Colonic mucosa (tissue), 2 donors: ENCODE measurements around the gene RNASE13. TPM values are rescaled to one million over a fixed set of nuclear protein-coding genes. Genes with fewer than 3 reads are reported as not detected.

Experiments used
- microRNA-seq: library from miRNA; unstranded; fragments of <30 nt; microRNA quantifications from one replicate; pipeline ENCODE4, GENCODE V29; 2019
- total RNA-seq, 2 donors: library from RNA; stranded (reverse); fragmentation: NEBNext Ultra II Directional in 1 of 2; extraction: Animal tissue kit (Norgen Biotek cat#: 25700) in 1 of 2; gene quantifications; one replicate each; pipeline ENCODE4 v1.2.1, GENCODE V29; 2021
- donor health status: DM: no; HTN: no; CAD: no.
- donor health status: DM: no; HTN: no; CAD: no.

Gene RNASE13
- total RNA-seq, 2 donors from 2014 or later, result not detected

Small RNAs within 50 kb of the gene (microRNA-seq; reads per million reads assigned to microRNA genes)
- not detected for gene MIR6717

Other genes starting within 250 kb of the RNASE13 start
- 100 to 1,000 TPM; 189 to 244 TPM for gene RNASE1, start 232.0 kb downstream of the RNASE13 start, total RNA-seq
- gene RNASE3, start 143.4 kb downstream of the RNASE13 start, total RNA-seq, result not detected
- 1 to 10 TPM in 1 of 2 donors, not detected in 1; 1.1 TPM for gene RNASE2, start 79.3 kb downstream of the RNASE13 start, total RNA-seq
- gene METTL17, start 44.8 kb downstream of the RNASE13 start, total RNA-seq, result 10 to 100 TPM; 59.6 to 79.3 TPM
- gene SLC39A2, start 35.5 kb downstream of the RNASE13 start, total RNA-seq, result 1 to 10 TPM; 1.2 to 3.0 TPM
- gene NDRG2, start 9.7 kb downstream of the RNASE13 start, total RNA-seq, result 100 to 1,000 TPM; 136 to 171 TPM
- gene TPPP2, start 4.6 kb downstream of the RNASE13 start, total RNA-seq, result under 1 TPM in 1 of 2 donors, not detected in 1; 0.94 TPM
- gene RNASE7, start 7.6 kb upstream of the RNASE13 start, total RNA-seq, result under 1 TPM; 0.16 to 0.30 TPM
- not detected for gene RNASE8, start 23.0 kb upstream of the RNASE13 start, total RNA-seq
- gene ARHGEF40, start 35.5 kb upstream of the RNASE13 start, total RNA-seq, result 10 to 100 TPM; 49.5 to 66.9 TPM
- gene ZNF219, start 63.8 kb upstream of the RNASE13 start, total RNA-seq, result 10 to 100 TPM; 44.0 to 79.6 TPM
- 10 to 100 TPM; 28.8 to 48.3 TPM for gene TMEM253, start 66.3 kb upstream of the RNASE13 start, total RNA-seq
- not detected for gene OR5AU1, start 121.3 kb upstream of the RNASE13 start, total RNA-seq
- 100 to 1,000 TPM; 363 to 653 TPM for gene HNRNPC, start 234.6 kb upstream of the RNASE13 start, total RNA-seq
- under 1 TPM in 1 of 2 donors, not detected in 1; 0.40 TPM for gene RPGRIP1, start 245.3 kb upstream of the RNASE13 start, total RNA-seq